GM21528 (cell line): ENCODE results near the gene DYRK4.
"Not testable (repeated sequence)": the region's sequence is repeated elsewhere in the genome, so short reads cannot be mapped to it uniquely, and the experiment has no call there.

Experiments
- ATAC-seq: cut with Tn5 transposase; IDR thresholded peaks from one replicate; pipeline ENCODE4 v1.9.1; 2021; ENCODE audit warnings: mild to moderate bottlenecking, moderate library complexity; ENCODE audit not compliant: unreplicated experiment, low FRiP score

The DYRK4 gene

GRCh38 chr12:4562034-4562657, at the start of gene DYRK4:
TSS of gene DYRK4 (plus strand) at chr12:4562208. CDS start at chr12:4562246, 38 bp downstream.
- no peak for ATAC-seq

- ATAC-seq: no peak
Observed at GRCh38 chr12:4518106-4518728, 43.8 kb upstream of the DYRK4 start.

- ATAC-seq: not testable (repeated sequence)
Observed at GRCh38 chr12:4523443-4523842, 38.6 kb upstream of the DYRK4 start.

GRCh38 chr12:4526923-4527546, 35.0 kb upstream of the DYRK4 start:
- ATAC-seq: no peak

GRCh38 chr12:4530160-4530559, 31.8 kb upstream of the DYRK4 start:
- no peak for ATAC-seq

GRCh38 chr12:4530982-4531586, 30.9 kb upstream of the DYRK4 start:
- ATAC-seq: no peak

- no peak for ATAC-seq
Observed at GRCh38 chr12:4535092-4535491, 26.9 kb upstream of the DYRK4 start.

- no peak for ATAC-seq
Observed at GRCh38 chr12:4535871-4536270, 26.1 kb upstream of the DYRK4 start.

- peak; percentile 83 for ATAC-seq
Observed at GRCh38 chr12:4538207-4539160, 23.5 kb upstream of the DYRK4 start, which contains the start of gene RAD51AP1. TSS of gene RAD51AP1 (plus strand) at chr12:4538890. CDS start at chr12:4538940, 50 bp downstream.

- ATAC-seq: no peak
Observed at GRCh38 chr12:4539167-4539870, 22.7 kb upstream of the DYRK4 start.

GRCh38 chr12:4540170-4540569, 21.8 kb upstream of the DYRK4 start:
- ATAC-seq: no peak

GRCh38 chr12:4540638-4541037, 21.4 kb upstream of the DYRK4 start:
- ATAC-seq: no peak

GRCh38 chr12:4545195-4545594, 16.8 kb upstream of the DYRK4 start:
- no peak for ATAC-seq

- ATAC-seq: no peak
Observed at GRCh38 chr12:4552191-4552590, 9.8 kb upstream of the DYRK4 start.

GRCh38 chr12:4553943-4554342, 8.1 kb upstream of the DYRK4 start:
- ATAC-seq: no peak

GRCh38 chr12:4555804-4556203, 6.2 kb upstream of the DYRK4 start:
- ATAC-seq: no peak

- no peak for ATAC-seq
Observed at GRCh38 chr12:4556735-4557530, 5.1 kb upstream of the DYRK4 start.

- no peak for ATAC-seq
Observed at GRCh38 chr12:4557586-4557985, 4.4 kb upstream of the DYRK4 start.

GRCh38 chr12:4558171-4558570, 3.8 kb upstream of the DYRK4 start:
- ATAC-seq: no peak
